ENCODE data around the gene MLLT3.
A peak's percentile ranks its signal among the peaks of the same experiment; 100 is the strongest.

MLLT3 gene

DNA sequence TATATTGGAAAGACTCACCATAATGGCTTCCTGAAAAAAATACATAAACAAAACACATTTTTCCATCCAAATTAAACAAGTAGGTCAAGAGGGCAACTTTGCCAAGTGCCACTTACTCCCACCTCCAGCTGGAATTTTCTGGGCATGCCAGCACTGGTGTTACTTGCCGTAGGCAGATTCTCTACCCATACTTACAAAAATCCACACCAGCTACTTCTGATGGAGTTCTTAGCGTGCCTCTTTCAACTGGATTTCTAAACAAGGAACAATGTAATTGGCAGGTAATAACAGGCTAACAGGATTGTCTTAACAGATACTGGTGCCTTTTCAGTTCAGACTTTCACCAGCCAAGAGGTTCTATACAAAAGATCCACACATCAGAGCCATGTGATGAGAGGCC lies 301.4 kb downstream of the MLLT3 start:
- TF ChIP-seq, protein P1, sequence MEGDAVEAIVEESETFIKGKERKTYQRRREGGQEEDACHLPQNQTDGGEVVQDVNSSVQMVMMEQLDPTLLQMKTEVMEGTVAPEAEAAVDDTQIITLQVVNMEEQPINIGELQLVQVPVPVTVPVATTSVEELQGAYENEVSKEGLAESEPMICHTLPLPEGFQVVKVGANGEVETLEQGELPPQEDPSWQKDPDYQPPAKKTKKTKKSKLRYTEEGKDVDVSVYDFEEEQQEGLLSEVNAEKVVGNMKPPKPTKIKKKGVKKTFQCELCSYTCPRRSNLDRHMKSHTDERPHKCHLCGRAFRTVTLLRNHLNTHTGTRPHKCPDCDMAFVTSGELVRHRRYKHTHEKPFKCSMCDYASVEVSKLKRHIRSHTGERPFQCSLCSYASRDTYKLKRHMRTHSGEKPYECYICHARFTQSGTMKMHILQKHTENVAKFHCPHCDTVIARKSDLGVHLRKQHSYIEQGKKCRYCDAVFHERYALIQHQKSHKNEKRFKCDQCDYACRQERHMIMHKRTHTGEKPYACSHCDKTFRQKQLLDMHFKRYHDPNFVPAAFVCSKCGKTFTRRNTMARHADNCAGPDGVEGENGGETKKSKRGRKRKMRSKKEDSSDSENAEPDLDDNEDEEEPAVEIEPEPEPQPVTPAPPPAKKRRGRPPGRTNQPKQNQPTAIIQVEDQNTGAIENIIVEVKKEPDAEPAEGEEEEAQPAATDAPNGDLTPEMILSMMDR (IDR thresholded peaks at IDR 0.05; ENCODE audit: borderline replicate concordance, extremely low read depth, low read length, poor library complexity, severe bottlenecking), result no peak
- no peak for TF ChIP-seq EZH2 (IDR thresholded peaks at IDR 0.05; ENCODE audit: borderline replicate concordance, low read depth, low read length, severe bottlenecking)
- H3K36me3 ChIP-seq (ENCODE audit: insufficient read depth, low read length), result no peaks in the 10 kb centered on the region
- H3K4me2 ChIP-seq (ENCODE audit: insufficient read depth, low read length), result no peak overlapping the region
- no peak overlapping the region for H3K4me3 ChIP-seq (ENCODE audit: low read depth in 1 of 2, low read length in 2 of 2)
- H3K27me3 ChIP-seq (ENCODE audit: insufficient read depth, low read length, poor library complexity), result no peaks in the 10 kb centered on the region
- no peak for DNase-seq
- H2AFZ ChIP-seq (ENCODE audit: low read depth, low read length), result peak overlapping the region; percentile 77; the same call in 1 of the 2 replicates
- no peaks in the 10 kb centered on the region for H3K79me2 ChIP-seq (ENCODE audit: insufficient read depth, low read length)
- H4K20me1 ChIP-seq (ENCODE audit: insufficient read depth, low read length), result no peaks in the 10 kb centered on the region
- ATAC-seq (ENCODE audit: insufficient read depth, low read depth), result no peak
- H3K9me3 ChIP-seq (ENCODE audit: insufficient read depth, low read length, severe bottlenecking), result no peaks in the 10 kb centered on the region
- peaks cover 13% of the 10 kb centered on the region for H3K4me1 ChIP-seq (ENCODE audit: insufficient read depth, low read length)
- H3K9ac ChIP-seq (ENCODE audit: low read depth, low read length), result no peak overlapping the region
- peak overlapping the region; percentile 63; the same call in 1 of the 2 replicates for H3K27ac ChIP-seq (ENCODE audit: low read length)

DNA sequence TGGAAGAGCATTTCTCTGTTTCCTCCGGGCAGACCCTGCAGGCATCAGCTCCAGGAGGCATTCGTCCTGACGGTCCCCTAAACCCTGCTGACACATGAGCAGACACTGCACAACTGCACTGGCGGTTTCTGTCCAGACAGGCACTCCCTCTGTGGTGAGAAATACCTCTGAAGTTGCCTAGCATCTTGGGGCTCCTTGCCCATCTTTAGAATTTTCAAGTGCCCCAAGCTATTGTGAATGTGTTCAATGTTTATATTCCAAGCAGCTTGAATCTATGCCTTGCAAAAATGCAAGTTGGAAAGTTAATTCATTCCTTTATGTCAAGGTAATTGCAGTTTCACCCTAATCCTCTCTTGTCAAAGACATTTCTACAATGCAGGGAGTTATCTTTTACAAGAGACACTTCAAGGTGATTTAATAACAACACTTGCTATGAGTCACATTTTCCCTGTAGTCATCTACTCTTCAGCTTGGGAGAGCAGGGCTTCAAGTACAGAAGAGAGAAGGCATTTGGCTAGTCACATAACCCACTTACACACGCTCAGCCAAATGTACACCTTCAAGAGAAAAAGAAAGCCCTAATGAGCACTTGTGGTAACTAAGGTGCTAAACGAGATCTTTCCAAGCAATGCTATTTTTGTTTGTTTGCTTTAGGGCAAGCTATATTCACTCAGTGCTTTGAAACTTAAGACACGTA lies 302.5 kb downstream of the MLLT3 start:
- Histone ChIP-seq H3K9ac (ENCODE audit: low read depth, low read length) (no peak overlapping the region), H4K20me1 (ENCODE audit: insufficient read depth, low read length) (no peaks in the 10 kb centered on the region), H3K36me3 (ENCODE audit: insufficient read depth, low read length) (no peaks in the 10 kb centered on the region), H3K4me3 (ENCODE audit: low read depth in 1 of 2, low read length in 2 of 2) (no peak overlapping the region), H2AFZ (ENCODE audit: low read depth, low read length) (no peak overlapping the region), H3K4me1 (ENCODE audit: insufficient read depth, low read length) (peaks cover 23% of the 10 kb centered on the region), H3K79me2 (ENCODE audit: insufficient read depth, low read length) (no peaks in the 10 kb centered on the region), H3K9me3 (ENCODE audit: insufficient read depth, low read length, severe bottlenecking) (no peaks in the 10 kb centered on the region), H3K27ac (ENCODE audit: low read length) (no peak overlapping the region), H3K27me3 (ENCODE audit: insufficient read depth, low read length, poor library complexity) (no peaks in the 10 kb centered on the region), H3K4me2 (ENCODE audit: insufficient read depth, low read length) (no peak overlapping the region)
- TF ChIP-seq EZH2 (IDR thresholded peaks at IDR 0.05; ENCODE audit: borderline replicate concordance, low read depth, low read length, severe bottlenecking), result no peak
- TF ChIP-seq, protein P1 (IDR thresholded peaks at IDR 0.05; ENCODE audit: borderline replicate concordance, extremely low read depth, low read length, poor library complexity, severe bottlenecking), result no peak
- no peak for DNase-seq
- no peak for ATAC-seq (ENCODE audit: insufficient read depth, low read depth)

DNA sequence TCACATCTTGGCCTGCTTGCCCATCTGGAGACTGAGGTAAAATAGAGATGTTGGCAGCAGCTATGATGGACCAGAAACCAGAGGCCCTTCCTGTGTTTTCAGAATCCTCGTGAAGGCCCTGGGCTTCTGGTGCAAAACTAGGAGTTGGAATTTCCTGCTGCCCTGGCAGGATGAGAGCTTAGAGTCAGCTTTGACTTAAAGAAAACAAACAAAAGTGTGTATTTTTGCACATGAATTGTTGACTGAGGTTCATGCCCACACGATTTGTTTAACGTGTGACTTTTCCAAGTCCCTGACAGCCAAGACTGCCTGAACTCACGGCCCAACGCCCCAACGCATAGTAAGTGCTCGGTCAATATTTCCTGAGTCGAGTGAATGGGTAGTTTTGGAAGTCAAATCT lies 303.1 kb downstream of the MLLT3 start:
- Histone ChIP-seq H4K20me1 (ENCODE audit: insufficient read depth, low read length) (no peaks in the 10 kb centered on the region), H3K9ac (ENCODE audit: low read depth, low read length) (no peak overlapping the region), H3K27me3 (ENCODE audit: insufficient read depth, low read length, poor library complexity) (no peaks in the 10 kb centered on the region), H3K79me2 (ENCODE audit: insufficient read depth, low read length) (no peaks in the 10 kb centered on the region), H3K4me2 (ENCODE audit: insufficient read depth, low read length) (no peak overlapping the region), H2AFZ (ENCODE audit: low read depth, low read length) (no peak overlapping the region), H3K36me3 (ENCODE audit: insufficient read depth, low read length) (no peaks in the 10 kb centered on the region), H3K27ac (ENCODE audit: low read length) (no peak overlapping the region), H3K9me3 (ENCODE audit: insufficient read depth, low read length, severe bottlenecking) (no peaks in the 10 kb centered on the region), H3K4me3 (ENCODE audit: low read depth in 1 of 2, low read length in 2 of 2) (no peak overlapping the region), H3K4me1 (ENCODE audit: insufficient read depth, low read length) (peaks cover 28% of the 10 kb centered on the region)
- no peak for TF ChIP-seq EZH2 (IDR thresholded peaks at IDR 0.05; ENCODE audit: borderline replicate concordance, low read depth, low read length, severe bottlenecking)
- TF ChIP-seq, protein P1 (IDR thresholded peaks at IDR 0.05; ENCODE audit: borderline replicate concordance, extremely low read depth, low read length, poor library complexity, severe bottlenecking), result no peak
- no peak for ATAC-seq (ENCODE audit: insufficient read depth, low read depth)
- DNase-seq, result no peak

Data from DND-41 (cell line).